ENCODE results near the gene CACNA1S.

The CACNA1S gene

GRCh38 chr1:201015551-201016091 is 96.6 kb downstream of the CACNA1S start:
- Histone ChIP-seq H3K4me3 (ENCODE audit: insufficient read depth, low read length, poor library complexity, severe bottlenecking) (no peak overlapping the region), H3F3A (ENCODE audit: insufficient read depth) (peaks cover 8% of the 10 kb centered on the region), H3K27me3 (ENCODE audit: low read length) (no peaks in the 10 kb centered on the region), H3K79me2 (ENCODE audit: insufficient read depth, low read length) (no peaks in the 10 kb centered on the region), H3K4me2 (ENCODE audit: low read depth, low read length, poor library complexity, severe bottlenecking) (no peak overlapping the region), H2AFZ (ENCODE audit: low read depth, low read length, severe bottlenecking) (no peak overlapping the region), H3K27ac (ENCODE audit: low read depth, low read length) (no peak overlapping the region), H3K36me3 (ENCODE audit: low read length) (no peaks in the 10 kb centered on the region), H3K9me2 (replicated peaks; ENCODE audit: insufficient read depth, low read length) (no peaks in the 10 kb centered on the region), H3K9me3 (ENCODE audit: insufficient read depth, low read length) (no peaks in the 10 kb centered on the region), H4K20me1 (ENCODE audit: low read depth, low read length) (no peaks in the 10 kb centered on the region), H3K9ac (ENCODE audit: low read length) (no peak overlapping the region)
- TF ChIP-seq EZH2phosphoT487 (conservative IDR thresholded peaks at IDR 0.05; ENCODE audit: low read length): no peak
- no peak for TF ChIP-seq CTCF (IDR thresholded peaks at IDR 0.05; ENCODE audit: insufficient read depth, low read length, poor library complexity, severe bottlenecking)

- no peaks in the 10 kb centered on the region for H3K9me3 ChIP-seq (ENCODE audit: insufficient read depth, low read length)
- no peak overlapping the region for H3K9ac ChIP-seq (ENCODE audit: low read length)
- H3K4me3 ChIP-seq (ENCODE audit: insufficient read depth, low read length, poor library complexity, severe bottlenecking): no peak overlapping the region
- peaks cover 3% of the 10 kb centered on the region for H3F3A ChIP-seq (ENCODE audit: insufficient read depth)
- H3K4me2 ChIP-seq (ENCODE audit: low read depth, low read length, poor library complexity, severe bottlenecking): no peak overlapping the region
- no peaks in the 10 kb centered on the region for H3K79me2 ChIP-seq (ENCODE audit: insufficient read depth, low read length)
- H3K27me3 ChIP-seq (ENCODE audit: low read length): no peaks in the 10 kb centered on the region
- H4K20me1 ChIP-seq (ENCODE audit: low read depth, low read length): no peaks in the 10 kb centered on the region
- TF ChIP-seq EZH2phosphoT487 (conservative IDR thresholded peaks at IDR 0.05; ENCODE audit: low read length) (no peak), CTCF (IDR thresholded peaks at IDR 0.05; ENCODE audit: insufficient read depth, low read length, poor library complexity, severe bottlenecking) (no peak)
- H3K27ac ChIP-seq (ENCODE audit: low read depth, low read length): no peak overlapping the region
- no peaks in the 10 kb centered on the region for H3K36me3 ChIP-seq (ENCODE audit: low read length)
- H3K9me2 ChIP-seq (replicated peaks; ENCODE audit: insufficient read depth, low read length): no peaks in the 10 kb centered on the region
- H2AFZ ChIP-seq (ENCODE audit: low read depth, low read length, severe bottlenecking): no peak overlapping the region
Measured at GRCh38 chr1:201014816-201015200, 97.4 kb downstream of the CACNA1S start.

GRCh38 chr1:201013991-201014815 is 98.0 kb downstream of the CACNA1S start:
- Histone ChIP-seq H3K27me3 (ENCODE audit: low read length) (no peaks in the 10 kb centered on the region), H3K4me3 (ENCODE audit: insufficient read depth, low read length, poor library complexity, severe bottlenecking) (no peak overlapping the region), H3F3A (ENCODE audit: insufficient read depth) (no peaks in the 10 kb centered on the region), H3K36me3 (ENCODE audit: low read length) (no peaks in the 10 kb centered on the region), H3K4me2 (ENCODE audit: low read depth, low read length, poor library complexity, severe bottlenecking) (no peak overlapping the region), H3K9me2 (replicated peaks; ENCODE audit: insufficient read depth, low read length) (no peaks in the 10 kb centered on the region), H3K9ac (ENCODE audit: low read length) (no peak overlapping the region), H2AFZ (ENCODE audit: low read depth, low read length, severe bottlenecking) (no peak overlapping the region), H3K27ac (ENCODE audit: low read depth, low read length) (no peak overlapping the region), H3K9me3 (ENCODE audit: insufficient read depth, low read length) (no peaks in the 10 kb centered on the region), H3K79me2 (ENCODE audit: insufficient read depth, low read length) (no peaks in the 10 kb centered on the region), H4K20me1 (ENCODE audit: low read depth, low read length) (no peaks in the 10 kb centered on the region)
- no peak for TF ChIP-seq CTCF (IDR thresholded peaks at IDR 0.05; ENCODE audit: insufficient read depth, low read length, poor library complexity, severe bottlenecking)
- no peak for TF ChIP-seq EZH2phosphoT487 (conservative IDR thresholded peaks at IDR 0.05; ENCODE audit: low read length)
